Stimulated activated CD8-positive, alpha-beta memory T cell treated with anti-CD3 and anti-CD28 coated beads, Interleukin-12 subunit alpha, Interleukin-12 subunit beta, amount 100 ng/mL, for 1 hour (primary cell): Measurements from ENCODE around the gene SMYD3.
"Not testable (repeated sequence)": the region's sequence is repeated elsewhere in the genome, so short reads cannot be mapped to it uniquely, and the experiment has no call there.

Experiments used
- DNase-seq: peaks from one replicate; pipeline ENCODE4 v3.0.0-alpha.2; 2020; ENCODE audit warnings: low read depth

SMYD3 gene

GRCh38 chr1:245765230-245766000 lies 741.7 kb downstream of the SMYD3 start:
- no peak for DNase-seq

GRCh38 chr1:245763873-245764331 lies 743.2 kb downstream of the SMYD3 start:
- no peak for DNase-seq

GRCh38 chr1:245762396-245762910 lies 744.6 kb downstream of the SMYD3 start:
- DNase-seq, result no peak

GRCh38 chr1:245760301-245760700 lies 746.8 kb downstream of the SMYD3 start:
- DNase-seq, result no peak

GRCh38 chr1:245754463-245754961 lies 752.6 kb downstream of the SMYD3 start:
- DNase-seq, result no peak

- DNase-seq, result no peak
Observed at GRCh38 chr1:245753807-245754206, 753.3 kb downstream of the SMYD3 start.

- DNase-seq, result no peak
Observed at GRCh38 chr1:245752561-245752960, 754.5 kb downstream of the SMYD3 start.

- no peak for DNase-seq
Observed at GRCh38 chr1:245751726-245752470, 755.2 kb downstream of the SMYD3 start.

GRCh38 chr1:245751116-245751515 lies 756.0 kb downstream of the SMYD3 start:
- DNase-seq, result no peak

- no peak for DNase-seq
Observed at GRCh38 chr1:245750261-245750660, 756.8 kb downstream of the SMYD3 start.

GRCh38 chr1:245749053-245749452 lies 758.0 kb downstream of the SMYD3 start:
- no peak for DNase-seq

- no peak for DNase-seq
Observed at GRCh38 chr1:245748646-245749045, 758.4 kb downstream of the SMYD3 start.

- no peak for DNase-seq
Observed at GRCh38 chr1:245748240-245748639, 758.8 kb downstream of the SMYD3 start.

- DNase-seq, result no peak
Observed at GRCh38 chr1:245742896-245743295, 764.2 kb downstream of the SMYD3 start.

- not testable (repeated sequence) for DNase-seq
Observed at GRCh38 chr1:245740336-245740735, 766.7 kb downstream of the SMYD3 start.

- DNase-seq, result no peak
Observed at GRCh38 chr1:245730801-245731200, 776.3 kb downstream of the SMYD3 start.

- DNase-seq, result not testable (repeated sequence)
Observed at GRCh38 chr1:245728035-245728434, 779.0 kb downstream of the SMYD3 start.

GRCh38 chr1:245721488-245721887 lies 785.6 kb downstream of the SMYD3 start:
- no peak for DNase-seq

- no peak for DNase-seq
Observed at GRCh38 chr1:245718951-245719350, 788.1 kb downstream of the SMYD3 start.

GRCh38 chr1:245718123-245718522 lies 789.0 kb downstream of the SMYD3 start:
- no peak for DNase-seq

- no peak for DNase-seq
Observed at GRCh38 chr1:245717611-245718010, 789.5 kb downstream of the SMYD3 start.

- DNase-seq, result no peak
Observed at GRCh38 chr1:245716561-245716960, 790.5 kb downstream of the SMYD3 start.

- DNase-seq, result no peak
Observed at GRCh38 chr1:245715970-245716369, 791.1 kb downstream of the SMYD3 start.
